SU-DHL-6 (cell line): ENCODE data around the gene S1PR3.

ENCODE experiments used
- H2AFZ ChIP-seq: fragments of 200-600 bp; sonication (generic); 2 replicates; pipeline ENCODE4 v1.6.1; 2014; ENCODE audit warnings: low read depth, mild to moderate bottlenecking, moderate library complexity, mixed read lengths, antibody characterized with exemption, low read length; ENCODE audit not compliant: severe bottlenecking
- H3F3A ChIP-seq: fragments of 200-600 bp; shearing (Covaris generic); 2 replicates; pipeline ENCODE4 v1.6.0; 2016; ENCODE audit warnings: antibody characterized with exemption, mild to moderate bottlenecking; ENCODE audit not compliant: insufficient read depth
- H3K27ac ChIP-seq: fragments of 200-600 bp; sonication (generic); 2 replicates; pipeline ENCODE4 v1.5.1; 2016; ENCODE audit warnings: low read depth, mild to moderate bottlenecking, low read length, moderate library complexity, mixed read lengths
- H3K27me3 ChIP-seq: fragments of 200-600 bp; sonication (generic), shearing (Covaris generic); 2 replicates; pipeline ENCODE4 v1.6.0; 2014; ENCODE audit warnings: mild to moderate bottlenecking, low read length
- H3K36me3 ChIP-seq: fragments of 200-600 bp; sonication (generic); 2 replicates; pipeline ENCODE4 v1.6.1; 2014; ENCODE audit warnings: mild to moderate bottlenecking, low read length, mixed read lengths
- H3K4me2 ChIP-seq: fragments of 300-600, 200-600 bp; shearing (Covaris generic), sonication (generic); 2 replicates; pipeline ENCODE4 v1.6.0; 2014; ENCODE audit warnings: low read length, low read depth, mild to moderate bottlenecking; ENCODE audit not compliant: poor library complexity, severe bottlenecking
- H3K4me3 ChIP-seq: fragments of 200-600 bp; sonication (generic); 2 replicates; pipeline ENCODE4 v1.5.1; 2014; ENCODE audit warnings: antibody characterized with exemption, low read length, mild to moderate bottlenecking, mixed read lengths; ENCODE audit not compliant: insufficient read depth, poor library complexity, severe bottlenecking
- H3K79me2 ChIP-seq: fragments of 200-600 bp; sonication (generic); 2 replicates; pipeline ENCODE4 v1.6.1; 2014; ENCODE audit warnings: mild to moderate bottlenecking, low read length, moderate library complexity; ENCODE audit not compliant: insufficient read depth
- H3K9ac ChIP-seq: fragments of 200-600 bp; sonication (generic); 2 replicates; pipeline ENCODE4 v1.7.0; 2014; ENCODE audit warnings: mild to moderate bottlenecking, low read length
- H3K9me2 ChIP-seq: fragments of 200-600 bp; sonication (generic); replicated peaks from 2 replicates; pipeline ENCODE4 v1.6.1; 2014; ENCODE audit warnings: low read length; ENCODE audit not compliant: insufficient read depth
- H3K9me3 ChIP-seq: fragments of 200-600 bp; sonication (generic); 2 replicates; pipeline ENCODE4 v1.6.1; 2014; ENCODE audit warnings: low read length, mixed read lengths; ENCODE audit not compliant: insufficient read depth
- H4K20me1 ChIP-seq: fragments of 200-600 bp; sonication (generic); 2 replicates; pipeline ENCODE4 v1.6.1; 2014; ENCODE audit warnings: low read depth, mild to moderate bottlenecking, antibody characterized with exemption, low read length, moderate library complexity, mixed read lengths
- EZH2phosphoT487 ChIP-seq: fragments of 200-600 bp; sonication (generic), shearing (Covaris generic); conservative IDR thresholded peaks from 2 replicates; pipeline ENCODE4 v1.6.1; 2018; ENCODE audit warnings: mild to moderate bottlenecking, antibody characterized with exemption, low read length, moderate library complexity, mixed read lengths
- TF ChIP-seq, protein P1 (sequence below): fragments of 200-600 bp; sonication (generic); IDR thresholded peaks from one replicate; pipeline ENCODE4 v1.5.1; 2017; ENCODE audit warnings: antibody characterized with exemption, mild to moderate bottlenecking, low read length, moderate library complexity; ENCODE audit not compliant: insufficient read depth, poor library complexity, severe bottlenecking

S1PR3 gene

DNA sequence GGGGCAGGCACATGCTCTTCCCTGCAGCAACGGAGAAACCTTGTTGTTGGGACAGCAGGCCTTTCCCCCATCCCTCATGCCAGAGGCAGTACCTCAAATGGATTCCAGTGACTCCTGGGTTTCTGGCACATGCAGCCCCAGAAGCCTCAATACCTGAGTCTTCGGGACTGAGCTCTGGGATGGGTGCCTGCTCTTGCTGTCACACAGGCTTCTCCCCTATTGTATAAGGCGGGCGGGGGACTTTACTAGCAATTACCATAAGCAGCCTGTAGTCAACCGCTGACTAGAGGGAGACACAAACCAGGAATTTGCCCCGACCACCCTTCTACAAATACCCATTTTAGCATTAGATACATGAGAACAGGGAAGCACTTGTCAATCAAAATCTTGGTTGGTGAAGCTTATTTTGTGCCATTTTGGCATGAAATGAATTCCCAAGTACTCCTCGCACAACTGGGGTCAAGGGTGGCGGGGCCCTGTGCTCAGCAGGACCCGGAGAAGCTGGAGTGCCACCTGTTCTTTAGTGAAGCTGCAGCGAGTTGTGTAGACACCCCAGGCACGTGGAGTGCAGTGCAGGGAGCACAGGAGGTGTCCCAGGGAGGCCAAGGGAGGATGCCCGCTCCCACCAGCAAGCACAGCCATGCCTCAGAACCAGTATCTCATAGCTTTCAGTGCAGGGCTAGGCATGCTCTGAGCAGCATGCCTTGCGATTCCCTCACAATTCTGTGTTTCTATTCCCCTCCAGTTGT is 21.2 kb downstream of the S1PR3 start:
- no peaks in the 10 kb centered on the region for H3K36me3 ChIP-seq
- no peak for TF ChIP-seq EZH2phosphoT487
- TF ChIP-seq, protein P1, sequence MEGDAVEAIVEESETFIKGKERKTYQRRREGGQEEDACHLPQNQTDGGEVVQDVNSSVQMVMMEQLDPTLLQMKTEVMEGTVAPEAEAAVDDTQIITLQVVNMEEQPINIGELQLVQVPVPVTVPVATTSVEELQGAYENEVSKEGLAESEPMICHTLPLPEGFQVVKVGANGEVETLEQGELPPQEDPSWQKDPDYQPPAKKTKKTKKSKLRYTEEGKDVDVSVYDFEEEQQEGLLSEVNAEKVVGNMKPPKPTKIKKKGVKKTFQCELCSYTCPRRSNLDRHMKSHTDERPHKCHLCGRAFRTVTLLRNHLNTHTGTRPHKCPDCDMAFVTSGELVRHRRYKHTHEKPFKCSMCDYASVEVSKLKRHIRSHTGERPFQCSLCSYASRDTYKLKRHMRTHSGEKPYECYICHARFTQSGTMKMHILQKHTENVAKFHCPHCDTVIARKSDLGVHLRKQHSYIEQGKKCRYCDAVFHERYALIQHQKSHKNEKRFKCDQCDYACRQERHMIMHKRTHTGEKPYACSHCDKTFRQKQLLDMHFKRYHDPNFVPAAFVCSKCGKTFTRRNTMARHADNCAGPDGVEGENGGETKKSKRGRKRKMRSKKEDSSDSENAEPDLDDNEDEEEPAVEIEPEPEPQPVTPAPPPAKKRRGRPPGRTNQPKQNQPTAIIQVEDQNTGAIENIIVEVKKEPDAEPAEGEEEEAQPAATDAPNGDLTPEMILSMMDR, result no peak
- H3K27ac ChIP-seq, result no peak overlapping the region
- H3F3A ChIP-seq, result no peaks in the 10 kb centered on the region
- no peaks in the 10 kb centered on the region for H4K20me1 ChIP-seq
- no peak overlapping the region for H3K4me2 ChIP-seq
- H2AFZ ChIP-seq, result no peak overlapping the region
- no peak overlapping the region for H3K9ac ChIP-seq
- no peaks in the 10 kb centered on the region for H3K9me3 ChIP-seq
- no peaks in the 10 kb centered on the region for H3K9me2 ChIP-seq
- H3K27me3 ChIP-seq, result no peaks in the 10 kb centered on the region
- no peak overlapping the region for H3K4me3 ChIP-seq
- H3K79me2 ChIP-seq, result no peaks in the 10 kb centered on the region

DNA sequence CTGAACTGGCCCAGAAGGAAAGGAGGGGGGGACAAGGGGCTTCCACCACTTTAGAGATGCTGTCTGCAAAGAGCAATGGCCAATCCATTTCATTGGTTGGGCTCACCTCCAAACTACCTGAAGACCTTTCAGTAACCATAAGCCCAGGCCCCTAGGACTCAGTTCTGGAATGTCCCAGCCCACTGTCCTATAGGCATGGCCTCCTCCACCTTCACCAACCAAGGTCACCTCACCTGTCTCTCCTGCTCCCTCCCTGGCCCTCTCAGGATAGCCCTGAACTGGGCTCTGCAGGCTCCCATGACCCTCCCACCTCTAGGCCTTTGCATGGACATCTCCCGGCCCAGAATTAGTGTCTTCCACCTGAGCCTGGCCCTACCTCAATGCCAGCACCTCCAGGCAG is 22.4 kb downstream of the S1PR3 start:
- H3K9me2 ChIP-seq, result no peaks in the 10 kb centered on the region
- H3K9ac ChIP-seq, result no peak overlapping the region
- TF ChIP-seq, protein P1, result no peak
- no peak for TF ChIP-seq EZH2phosphoT487
- H3K4me3 ChIP-seq, result no peak overlapping the region
- no peak overlapping the region for H3K27ac ChIP-seq
- no peaks in the 10 kb centered on the region for H3K79me2 ChIP-seq
- no peaks in the 10 kb centered on the region for H3F3A ChIP-seq
- no peaks in the 10 kb centered on the region for H4K20me1 ChIP-seq
- H2AFZ ChIP-seq, result no peak overlapping the region
- no peaks in the 10 kb centered on the region for H3K36me3 ChIP-seq
- H3K9me3 ChIP-seq, result no peaks in the 10 kb centered on the region
- H3K4me2 ChIP-seq, result no peak overlapping the region
- H3K27me3 ChIP-seq, result no peaks in the 10 kb centered on the region

DNA sequence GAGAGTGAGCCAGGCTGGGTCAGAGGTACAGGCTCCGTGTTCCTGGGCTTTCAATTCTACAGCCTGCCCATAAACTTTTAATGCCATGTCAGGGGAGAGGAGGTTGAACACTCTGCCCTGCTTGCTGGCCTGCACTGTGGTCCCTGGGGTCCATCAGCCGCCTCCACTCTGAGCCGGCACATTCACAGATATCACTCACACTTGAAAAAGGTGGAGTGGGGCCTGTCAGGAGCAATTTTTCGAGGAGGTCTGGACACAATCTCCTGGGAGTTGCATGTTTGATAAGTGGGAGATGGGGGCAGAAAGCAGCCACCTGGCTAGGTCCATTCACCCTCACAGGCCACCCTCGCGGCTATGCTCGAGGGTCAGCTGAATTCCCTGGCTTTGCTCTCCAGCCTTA is 22.9 kb downstream of the S1PR3 start:
- H4K20me1 ChIP-seq, result no peaks in the 10 kb centered on the region

More for the DNA sequence above, 22.9 kb downstream of the S1PR3 start:
- Histone ChIP-seq H3K4me3 (no peak overlapping the region), H3K9ac (no peak overlapping the region), H3K27me3 (no peaks in the 10 kb centered on the region), H3K4me2 (no peak overlapping the region), H3F3A (no peaks in the 10 kb centered on the region), H3K27ac (no peak overlapping the region), H3K36me3 (no peaks in the 10 kb centered on the region), H3K9me2 (no peaks in the 10 kb centered on the region), H2AFZ (no peak overlapping the region), H3K9me3 (no peaks in the 10 kb centered on the region), H3K79me2 (no peaks in the 10 kb centered on the region)
- TF ChIP-seq, protein P1, result no peak
